Prostate gland (tissue), 2 donors: ENCODE results near the gene SH3TC1. TPM values are rescaled to one million over a fixed set of nuclear protein-coding genes. Genes with fewer than 3 reads are reported as not detected.
A peak's percentile ranks its signal among the peaks of the same experiment; 100 is the strongest.

Experiments used
- DNase-seq: peaks from one replicate; pipeline ENCODE4 v3.0.0-alpha.2; 2019; ENCODE audit warnings: low spot score
- H3K27ac ChIP-seq, 2 donors: fragments of 200-600 bp; sonication (generic); 2 replicates each; pipeline ENCODE4 v1.5.1; 2017 to 2019
- H3K27me3 ChIP-seq: fragments of 200-600 bp; sonication (generic); replicated peaks from 2 replicates; pipeline ENCODE4 v1.5.1; 2019; ENCODE audit not compliant: insufficient read depth
- H3K36me3 ChIP-seq, 2 donors: fragments of 200-600 bp; sonication (generic); 1 replicate in 1 of 2; 2 replicates in 1 of 2; pipeline versions ENCODE4 v1.5.1 to v1.8.1; 2017 to 2019
- H3K4me1 ChIP-seq: fragments of 200-600 bp; sonication (generic); replicated peaks from 2 replicates; pipeline ENCODE4 v1.5.1; 2019
- H3K4me3 ChIP-seq, 2 donors: fragments of 200-600 bp; sonication (generic); 2 replicates each; pipeline ENCODE4 v1.5.1; 2017 to 2019
- H3K9me3 ChIP-seq: fragments of 200-600 bp; sonication (generic); 2 replicates; pipeline ENCODE4 v1.5.1; 2017
- POLR2A ChIP-seq: fragments of 450-650 bp; IDR thresholded peaks from one replicate; pipeline ENCODE4 v1.6.1; 2016; ENCODE audit warnings: antibody characterized with exemption, mild to moderate bottlenecking
- POLR2AphosphoS5 ChIP-seq: sonication (generic); formaldehyde crosslinking; IDR thresholded peaks from one replicate; pipeline ENCODE4 v1.6.1; 2017; ENCODE audit warnings: antibody characterized with exemption
- WGBS: methylation state at CpG from one replicate; pipeline ENCODE4 v1.1.5; 2018; 5-methylcytosine and 5-hydroxymethylcytosine counted together
- intact Hi-C: fragments of 100-400 bp; cut with DNase I; formaldehyde crosslinking; loops from one replicate; pipeline ENCODE4 v1.14.2; 2022
- total RNA-seq, 2 donors: library from RNA; depleted of rRNA; stranded (reverse); fragments of >200 nt; gene quantifications; one replicate each; pipeline ENCODE4 v1.1.0, GENCODE V29; 2016
- TF ChIP-seq, protein P1 (sequence below), 4 experiments: fragments of 200-600 bp in 2 of 4; fragments of 450-650 bp in 2 of 4; sonication (generic) in 2 of 4; IDR thresholded peaks; 1 replicate in 3 of 4; 2 replicates in 1 of 4; pipeline ENCODE4 v1.5.1; 2016 to 2019; ENCODE audit warnings: antibody characterized with exemption in 4 of 4, mild to moderate bottlenecking in 2 of 4, moderate library complexity in 2 of 4

Gene SH3TC1
- 10 to 100 TPM; 22.4 to 37.5 TPM for total RNA-seq

GRCh38 chr4:8198906-8199593 lies at the start of gene SH3TC1:
TSS of gene SH3TC1 (plus strand) at chr4:8199290. CDS start at chr4:8205195, 5,905 bp downstream.
- peak; percentile 87 for DNase-seq
- H3K36me3 ChIP-seq = no peaks in the 10 kb centered on the region
- intact Hi-C loops = no loop called here
- H3K4me1 ChIP-seq = peaks cover 26% of the 10 kb centered on the region
- peak within 1 kb of the TSS; percentile 18 to 44 for H3K4me3 ChIP-seq
- TF ChIP-seq, protein P1, sequence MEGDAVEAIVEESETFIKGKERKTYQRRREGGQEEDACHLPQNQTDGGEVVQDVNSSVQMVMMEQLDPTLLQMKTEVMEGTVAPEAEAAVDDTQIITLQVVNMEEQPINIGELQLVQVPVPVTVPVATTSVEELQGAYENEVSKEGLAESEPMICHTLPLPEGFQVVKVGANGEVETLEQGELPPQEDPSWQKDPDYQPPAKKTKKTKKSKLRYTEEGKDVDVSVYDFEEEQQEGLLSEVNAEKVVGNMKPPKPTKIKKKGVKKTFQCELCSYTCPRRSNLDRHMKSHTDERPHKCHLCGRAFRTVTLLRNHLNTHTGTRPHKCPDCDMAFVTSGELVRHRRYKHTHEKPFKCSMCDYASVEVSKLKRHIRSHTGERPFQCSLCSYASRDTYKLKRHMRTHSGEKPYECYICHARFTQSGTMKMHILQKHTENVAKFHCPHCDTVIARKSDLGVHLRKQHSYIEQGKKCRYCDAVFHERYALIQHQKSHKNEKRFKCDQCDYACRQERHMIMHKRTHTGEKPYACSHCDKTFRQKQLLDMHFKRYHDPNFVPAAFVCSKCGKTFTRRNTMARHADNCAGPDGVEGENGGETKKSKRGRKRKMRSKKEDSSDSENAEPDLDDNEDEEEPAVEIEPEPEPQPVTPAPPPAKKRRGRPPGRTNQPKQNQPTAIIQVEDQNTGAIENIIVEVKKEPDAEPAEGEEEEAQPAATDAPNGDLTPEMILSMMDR (IDR thresholded peaks at IDR 0.05) = peak in 1 of 4 experiments; percentile 14
- TF ChIP-seq POLR2A (peak; percentile 93), POLR2AphosphoS5 (peak; percentile 89)
- no peaks in the 10 kb centered on the region for H3K27me3 ChIP-seq
- H3K27ac ChIP-seq = peak within 1 kb of the TSS; percentile 77 to 82
- 12% methylated on average over 17 of the region's 32 CpGs for WGBS
- H3K9me3 ChIP-seq = no peaks in the 10 kb centered on the region

DNA sequence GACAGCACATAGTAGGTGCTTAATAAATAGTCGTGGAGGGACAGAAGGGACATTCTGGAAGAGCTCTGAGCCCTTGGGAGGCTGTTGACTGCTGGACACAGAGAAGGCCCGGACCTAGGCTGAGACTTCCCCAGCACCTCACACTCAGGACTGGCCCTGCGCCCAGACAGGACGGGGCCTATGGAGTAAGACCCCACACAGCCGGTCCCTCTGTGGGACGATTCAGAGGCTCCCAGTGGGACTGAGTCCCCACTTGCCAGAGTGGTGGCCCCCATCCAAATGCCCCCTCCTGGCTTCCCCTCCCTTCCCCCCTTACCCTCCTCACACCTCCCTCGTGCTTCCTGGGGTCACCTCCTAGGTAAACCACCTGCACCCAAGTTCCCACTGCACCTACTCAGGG lies 49.4 kb upstream of the SH3TC1 start:
- Histone ChIP-seq H3K27me3 (no peaks in the 10 kb centered on the region), H3K4me1 (no peaks in the 10 kb centered on the region), H3K4me3 (no peak overlapping the region), H3K27ac (no peak overlapping the region), H3K9me3 (no peaks in the 10 kb centered on the region), H3K36me3 (no peaks in the 10 kb centered on the region)
- no peak for TF ChIP-seq POLR2A
- 81% methylated on average over 7 of the region's 7 CpGs for WGBS
- intact Hi-C loops = no loop called here
- DNase-seq = no peak

DNA sequence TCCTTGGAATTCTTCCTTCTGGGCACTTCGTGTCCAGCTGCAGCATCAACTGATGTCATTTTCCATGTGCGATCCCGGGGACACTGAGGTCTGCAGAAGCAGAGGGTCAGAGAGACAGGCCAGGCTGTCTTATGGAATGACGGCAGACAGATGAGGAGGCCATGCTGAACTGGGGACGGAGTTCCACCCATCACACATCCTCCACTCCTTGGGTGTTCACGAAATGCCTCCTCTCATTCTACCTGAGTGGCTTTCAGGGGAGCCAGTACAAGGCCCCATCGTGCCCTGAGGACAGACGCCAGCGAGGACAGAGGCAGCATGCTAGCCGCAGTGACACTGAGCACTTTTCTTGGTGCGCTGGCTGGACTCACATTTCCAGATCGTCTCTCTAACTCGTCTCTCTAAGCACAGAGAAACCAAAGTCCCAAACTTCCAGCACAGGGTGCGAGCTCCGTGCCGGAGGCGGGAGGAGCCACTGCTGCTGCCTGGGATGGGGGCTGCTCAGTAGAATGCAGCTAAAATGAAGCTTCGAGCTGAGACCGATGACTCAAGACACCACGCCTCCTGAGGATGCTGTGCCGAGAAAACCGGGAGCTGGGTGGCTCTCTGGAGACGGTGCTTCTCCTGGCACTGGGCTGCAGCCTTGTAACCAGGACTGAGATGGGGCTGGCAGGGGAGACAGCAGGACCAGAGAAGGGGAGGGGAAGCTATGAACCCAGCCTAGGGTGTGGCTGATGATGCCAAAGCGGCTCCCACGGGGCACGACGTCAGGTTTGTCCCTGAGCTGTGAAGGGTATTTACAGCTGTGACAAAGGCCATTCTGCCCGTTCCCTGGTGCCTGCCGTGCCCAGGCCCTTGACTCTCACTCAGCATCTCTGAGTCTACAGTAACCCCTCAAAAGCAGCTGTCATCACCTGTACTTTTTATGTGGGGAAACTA lies 48.7 kb upstream of the SH3TC1 start:
- no peak for DNase-seq
- Histone ChIP-seq H3K9me3 (no peaks in the 10 kb centered on the region), H3K4me3 (no peak overlapping the region), H3K36me3 (no peaks in the 10 kb centered on the region), H3K27ac (no peak overlapping the region), H3K27me3 (no peaks in the 10 kb centered on the region), H3K4me1 (no peaks in the 10 kb centered on the region)
- intact Hi-C loops = no loop called here
- 74% methylated on average over 29 of the region's 29 CpGs for WGBS
- no peak for TF ChIP-seq POLR2A
- TF ChIP-seq, protein P1 (IDR thresholded peaks at IDR 0.05) = no peak
- no peak for TF ChIP-seq POLR2AphosphoS5

GRCh38 chr4:8151165-8151650 lies 47.9 kb upstream of the SH3TC1 start:
- no peak overlapping the region for H3K27ac ChIP-seq
- DNase-seq = no peak
- TF ChIP-seq, protein P1 (IDR thresholded peaks at IDR 0.05) = no peak
- TF ChIP-seq POLR2A (no peak), POLR2AphosphoS5 (no peak)
- intact Hi-C loops = no loop called here
- 89% methylated on average over 15 of the region's 15 CpGs for WGBS
- H3K9me3 ChIP-seq = no peaks in the 10 kb centered on the region
- no peaks in the 10 kb centered on the region for H3K4me1 ChIP-seq
- H3K4me3 ChIP-seq = no peak overlapping the region
- no peaks in the 10 kb centered on the region for H3K27me3 ChIP-seq
- H3K36me3 ChIP-seq = no peaks in the 10 kb centered on the region

DNA sequence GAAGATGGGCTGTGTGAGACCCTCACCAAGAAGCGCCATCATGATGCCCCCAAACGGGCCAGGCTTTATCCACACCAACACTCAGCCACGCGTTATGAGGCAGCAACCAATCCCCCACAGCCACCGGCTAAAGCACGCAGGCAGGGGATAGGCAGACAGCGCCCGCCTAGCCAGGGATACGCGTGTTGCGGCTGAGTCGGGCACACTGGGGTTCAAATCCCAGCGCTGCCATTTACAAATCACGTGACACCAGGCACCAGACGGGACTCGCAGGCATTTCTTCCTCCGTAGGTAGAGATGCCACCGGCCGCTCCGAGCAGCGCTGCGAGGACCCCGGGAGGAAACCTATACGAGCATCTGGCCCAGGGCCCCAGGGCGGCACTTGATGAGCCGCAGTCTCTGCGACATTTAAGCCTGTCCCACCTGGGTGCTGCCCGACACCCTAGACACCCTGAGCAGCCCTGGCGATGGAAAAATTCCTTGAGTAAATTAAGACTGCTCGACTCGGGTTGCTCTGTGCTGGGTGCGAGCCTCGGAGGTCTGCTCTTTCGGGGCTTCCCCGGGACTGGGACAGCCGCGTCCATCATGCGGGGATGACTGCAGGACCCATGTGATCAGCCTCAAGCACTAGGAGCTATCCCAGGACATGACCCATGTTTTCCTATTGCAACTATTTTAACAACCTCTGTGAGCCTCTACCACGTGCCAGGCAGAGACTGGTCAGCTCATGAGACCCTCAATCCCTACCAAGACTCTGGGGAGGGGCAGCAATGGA lies 46.8 kb upstream of the SH3TC1 start:
- H3K27me3 ChIP-seq = no peaks in the 10 kb centered on the region
- no peaks in the 10 kb centered on the region for H3K9me3 ChIP-seq
- H3K4me1 ChIP-seq = no peaks in the 10 kb centered on the region
- no peak overlapping the region for H3K27ac ChIP-seq
- no peaks in the 10 kb centered on the region for H3K36me3 ChIP-seq
- intact Hi-C loops = no loop called here
- no peak overlapping the region for H3K4me3 ChIP-seq
- no peak for DNase-seq
- TF ChIP-seq POLR2AphosphoS5 (no peak), POLR2A (no peak)
- TF ChIP-seq, protein P1 (IDR thresholded peaks at IDR 0.05) = no peak
- 92% methylated on average over 28 of the region's 39 CpGs for WGBS
